GM19455 (cell line): ENCODE data around the gene NSD2.
"Not testable (repeated sequence)": the region's sequence is repeated elsewhere in the genome, so short reads cannot be mapped to it uniquely, and the experiment has no call there.

ENCODE experiments used
- ATAC-seq: cut with Tn5 transposase; IDR thresholded peaks from one replicate; pipeline ENCODE4 v1.9.1; 2021; ENCODE audit not compliant: unreplicated experiment

NSD2 gene

GRCh38 chr4:1841887-1842210 is 29.3 kb upstream of the NSD2 start:
- no peak for ATAC-seq

GRCh38 chr4:1842339-1842895 is 28.8 kb upstream of the NSD2 start:
- ATAC-seq: no peak

GRCh38 chr4:1842993-1843448 is 28.2 kb upstream of the NSD2 start:
- no peak for ATAC-seq

GRCh38 chr4:1843852-1844251 is 27.3 kb upstream of the NSD2 start:
- ATAC-seq: no peak

GRCh38 chr4:1844618-1845017 is 26.6 kb upstream of the NSD2 start:
- not testable (repeated sequence) for ATAC-seq

- ATAC-seq: no peak
Measured at GRCh38 chr4:1846580-1846979, 24.6 kb upstream of the NSD2 start.

- ATAC-seq: no peak
Measured at GRCh38 chr4:1850276-1850675, 20.9 kb upstream of the NSD2 start.

GRCh38 chr4:1851160-1851559 is 20.0 kb upstream of the NSD2 start:
- ATAC-seq: no peak

GRCh38 chr4:1851575-1852410 is 19.4 kb upstream of the NSD2 start:
- no peak for ATAC-seq

GRCh38 chr4:1852904-1853623 is 18.1 kb upstream of the NSD2 start:
- ATAC-seq: no peak

- no peak for ATAC-seq
Measured at GRCh38 chr4:1854752-1855151, 16.4 kb upstream of the NSD2 start.

- ATAC-seq: peak; percentile 23
Measured at GRCh38 chr4:1855333-1856070, 15.7 kb upstream of the NSD2 start.

- peak; percentile 76 for ATAC-seq
Measured at GRCh38 chr4:1856071-1856942, 14.9 kb upstream of the NSD2 start, which contains the start of gene LETM1. LETM1 (minus strand) TSS chr4:1856156; CDS start chr4:1855950, 206 bp downstream.

GRCh38 chr4:1856943-1857699 is 14.1 kb upstream of the NSD2 start:
- ATAC-seq: no peak

- ATAC-seq: no peak
Measured at GRCh38 chr4:1857931-1858330, 13.3 kb upstream of the NSD2 start.

- ATAC-seq: no peak
Measured at GRCh38 chr4:1859389-1859753, 11.8 kb upstream of the NSD2 start.

GRCh38 chr4:1862055-1862911 is 8.9 kb upstream of the NSD2 start:
- no peak for ATAC-seq

GRCh38 chr4:1862961-1863296 is 8.3 kb upstream of the NSD2 start:
- no peak for ATAC-seq
